HG03103 (cell line): ENCODE data around the gene TATDN2.

ENCODE experiments used
- ATAC-seq: cut with Tn5 transposase; IDR thresholded peaks from one replicate; pipeline ENCODE4 v1.9.1; 2021; ENCODE audit warnings: low read depth; ENCODE audit not compliant: unreplicated experiment

The TATDN2 gene

DNA sequence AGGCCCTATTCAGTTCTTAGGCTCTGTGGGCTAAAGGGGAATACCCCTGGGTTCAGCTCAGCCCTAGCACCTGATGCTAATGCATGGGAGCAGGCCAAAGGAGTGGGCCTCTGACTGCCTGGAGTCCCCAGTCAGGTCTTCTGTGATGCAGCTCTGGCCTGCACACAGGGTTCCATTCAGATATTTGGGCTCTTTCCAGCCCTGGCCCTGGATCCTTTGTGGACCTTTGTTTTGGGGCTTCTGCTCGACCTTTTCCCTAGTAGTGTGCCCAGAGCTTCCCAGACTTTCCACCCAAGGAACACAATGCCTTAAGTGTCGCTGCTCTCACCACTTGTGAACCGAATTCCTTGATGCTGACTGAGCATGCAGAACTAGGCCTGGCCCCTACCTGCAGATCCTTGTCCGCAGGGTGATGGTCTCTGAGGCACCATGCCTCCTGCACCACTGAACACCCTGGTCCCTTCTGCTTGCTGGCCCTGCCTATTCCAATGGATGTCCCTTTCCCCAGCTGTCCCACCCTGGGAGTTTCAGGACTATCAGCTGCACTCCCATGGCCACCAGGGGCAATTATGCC is 67.6 kb downstream of the TATDN2 start:
- no peak for ATAC-seq

DNA sequence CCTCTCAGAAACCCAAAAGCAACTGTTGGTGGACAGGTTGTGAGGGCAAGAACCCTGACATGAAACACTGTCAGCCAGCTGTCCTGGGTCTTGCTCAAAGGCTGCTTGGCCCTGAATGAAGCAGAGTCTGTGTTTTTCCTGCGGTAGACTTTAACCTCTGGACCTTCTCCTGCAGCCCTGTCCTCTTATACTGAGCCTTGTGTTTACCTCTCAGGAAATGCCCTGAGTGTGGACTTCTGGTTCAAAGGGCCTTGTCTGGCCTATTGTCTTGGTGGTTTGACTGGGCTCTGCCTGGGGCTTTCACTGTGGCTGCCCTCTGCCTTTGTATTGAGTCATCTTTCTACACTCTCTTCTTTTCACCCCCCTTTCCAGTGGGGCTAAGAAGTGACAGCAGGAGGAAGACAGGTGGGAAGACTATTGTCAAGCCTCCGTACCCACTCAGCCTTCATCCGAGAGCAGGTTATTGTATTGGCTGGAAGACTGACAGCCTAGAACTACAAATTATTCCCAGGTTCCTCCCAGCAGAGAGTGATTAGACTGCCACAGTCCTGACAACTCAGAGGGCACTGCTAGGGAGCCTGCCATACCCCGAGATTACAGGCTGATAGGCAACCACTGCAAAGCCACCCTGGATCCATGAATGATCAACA is 69.2 kb downstream of the TATDN2 start:
- ATAC-seq: no peak

DNA sequence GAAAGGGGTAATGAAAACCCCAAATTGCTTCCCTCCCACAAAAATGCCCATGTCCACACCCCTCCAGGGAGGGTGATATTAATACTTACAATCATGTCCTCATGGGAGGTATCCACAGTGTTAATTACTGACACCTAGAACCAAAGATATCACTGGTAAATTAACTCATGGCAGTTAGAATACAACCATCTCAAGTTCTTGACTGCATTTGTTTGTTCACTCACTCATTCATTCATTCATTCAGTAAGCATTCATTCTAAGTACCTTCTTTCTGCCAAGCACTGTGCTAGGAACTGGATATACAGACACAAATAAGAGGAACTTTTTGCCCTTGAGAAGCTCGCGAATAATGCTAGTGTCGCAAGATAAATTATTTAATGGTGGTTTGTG is 69.7 kb downstream of the TATDN2 start:
- ATAC-seq: no peak

DNA sequence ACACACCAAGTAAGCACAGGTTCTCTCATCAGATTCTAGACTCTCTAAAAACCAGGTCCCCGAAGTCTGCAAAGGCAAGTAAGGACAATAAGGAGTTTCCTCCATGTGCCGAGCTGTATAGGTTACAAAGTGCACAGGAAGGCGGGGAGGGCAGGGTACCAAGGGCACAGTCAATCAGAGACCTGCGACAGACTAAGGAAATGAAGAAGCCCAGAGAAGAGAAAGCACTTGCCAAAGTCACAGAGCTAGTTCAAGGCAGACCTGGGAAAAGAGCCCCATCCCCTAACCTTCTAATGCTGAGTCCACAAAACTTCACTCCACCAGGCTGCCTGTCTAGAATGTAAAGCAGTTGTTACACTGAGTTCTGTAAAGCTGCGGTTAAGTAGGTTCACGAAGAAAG is 71.0 kb downstream of the TATDN2 start:
- no peak for ATAC-seq

DNA sequence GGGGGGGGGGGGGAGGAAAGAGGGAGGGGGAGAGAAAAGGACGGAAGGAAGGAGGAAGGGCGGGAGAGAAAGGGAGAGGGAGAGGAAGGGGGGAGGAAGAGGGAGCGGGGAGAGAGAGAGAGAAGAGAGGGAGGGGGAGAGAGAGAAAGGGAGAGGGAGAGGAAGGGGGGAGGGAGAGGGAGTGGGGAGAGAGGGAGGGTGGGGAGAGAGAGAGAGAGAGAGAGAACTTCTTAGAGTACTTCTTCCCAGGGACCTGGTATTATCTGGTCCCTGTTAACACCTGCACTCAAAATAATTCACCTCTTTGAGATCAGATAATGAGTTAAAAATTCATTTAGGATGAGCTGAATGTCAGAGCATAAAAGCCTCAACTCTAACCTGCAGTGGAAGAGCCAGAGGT is 71.5 kb downstream of the TATDN2 start:
- ATAC-seq: no peak

DNA sequence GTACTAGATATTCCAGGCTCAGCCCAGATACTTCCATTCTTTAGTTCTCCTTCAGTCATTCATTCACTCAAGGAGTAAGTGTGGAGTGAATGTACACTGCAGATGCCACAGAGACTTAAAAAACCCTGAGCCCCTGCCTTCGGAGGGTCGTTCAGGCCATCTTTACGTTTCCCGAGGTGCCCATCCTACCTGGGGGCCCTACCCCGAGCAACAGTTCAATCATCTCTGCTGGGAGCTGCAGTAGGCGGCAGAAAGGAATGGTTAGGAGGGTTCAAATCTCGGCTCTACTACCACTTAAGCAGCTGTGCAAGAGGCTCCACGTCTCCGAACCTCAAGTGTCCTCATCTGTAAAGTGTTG is 72.0 kb downstream of the TATDN2 start:
- ATAC-seq: no peak

DNA sequence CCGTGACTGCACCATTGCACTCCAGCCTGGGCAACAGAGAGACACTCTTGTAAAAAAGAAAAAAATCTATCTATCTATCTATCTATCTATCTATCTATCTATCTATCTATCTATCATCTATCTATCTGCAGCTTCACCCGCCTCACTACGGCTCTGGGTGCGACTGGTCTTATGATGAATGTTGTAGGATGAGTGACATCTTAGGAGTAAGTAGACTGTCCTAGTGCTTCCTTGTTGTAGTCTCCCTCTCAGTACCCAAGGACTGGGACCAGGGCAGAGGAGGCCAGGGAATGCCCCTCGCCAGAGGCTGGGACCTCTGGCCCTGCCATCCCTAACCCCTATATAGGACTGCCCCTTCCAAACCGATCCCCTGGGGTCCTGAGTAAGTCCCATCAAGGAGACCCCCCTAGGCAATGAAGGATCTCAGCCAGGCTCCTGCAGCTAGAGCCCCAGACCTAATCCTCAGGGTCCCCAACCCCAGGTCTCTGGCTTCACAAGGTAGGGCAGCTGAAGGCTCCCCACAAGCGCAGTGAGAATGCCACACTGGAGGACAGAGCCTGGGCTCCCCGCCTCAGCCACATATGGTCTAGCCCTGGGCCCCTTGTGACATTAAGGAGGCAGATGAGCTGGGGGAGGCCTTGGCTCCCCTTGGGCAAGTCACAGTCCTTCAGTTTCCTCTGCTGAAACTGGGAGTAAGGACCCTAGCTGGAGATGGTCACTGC is 73.5 kb downstream of the TATDN2 start:
- no peak for ATAC-seq

DNA sequence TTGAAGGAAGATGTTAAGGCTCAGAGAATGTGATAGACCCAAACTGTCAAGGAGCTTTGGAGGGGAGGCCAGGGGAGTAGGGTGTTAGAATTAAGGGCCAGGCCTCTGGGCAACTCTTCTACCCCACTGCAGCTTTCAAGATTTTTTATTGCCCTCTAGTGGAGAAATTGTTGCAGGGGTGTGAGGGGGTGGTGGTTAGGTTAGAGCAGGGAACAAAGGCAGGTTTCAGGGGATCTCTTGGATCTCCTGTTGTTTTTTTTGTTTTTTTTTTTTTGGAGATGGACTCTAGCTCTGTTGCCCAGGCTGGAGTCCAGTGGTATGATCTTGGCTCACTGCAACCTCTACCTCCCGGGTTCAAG is 74.1 kb downstream of the TATDN2 start:
- ATAC-seq: no peak

DNA sequence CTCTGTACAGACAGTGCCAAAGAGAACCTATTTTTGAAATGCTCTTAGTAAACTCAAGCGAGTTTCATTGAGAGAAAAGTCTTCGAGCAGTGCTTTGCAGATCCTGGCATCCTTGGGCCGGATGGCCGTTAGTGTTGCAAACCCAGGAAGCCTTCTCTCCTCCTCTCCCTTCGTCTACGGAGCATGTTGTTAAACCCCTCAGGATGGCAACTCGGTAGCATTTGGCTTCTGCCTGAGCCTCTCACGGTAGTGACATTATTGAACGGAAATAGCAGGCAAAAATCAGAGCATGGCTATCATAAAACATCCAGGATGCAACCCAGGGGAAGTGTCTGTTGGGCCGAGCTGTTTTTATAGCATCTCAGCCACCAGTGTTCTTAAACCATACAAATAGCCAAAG is 79.3 kb downstream of the TATDN2 start:
- no peak for ATAC-seq

DNA sequence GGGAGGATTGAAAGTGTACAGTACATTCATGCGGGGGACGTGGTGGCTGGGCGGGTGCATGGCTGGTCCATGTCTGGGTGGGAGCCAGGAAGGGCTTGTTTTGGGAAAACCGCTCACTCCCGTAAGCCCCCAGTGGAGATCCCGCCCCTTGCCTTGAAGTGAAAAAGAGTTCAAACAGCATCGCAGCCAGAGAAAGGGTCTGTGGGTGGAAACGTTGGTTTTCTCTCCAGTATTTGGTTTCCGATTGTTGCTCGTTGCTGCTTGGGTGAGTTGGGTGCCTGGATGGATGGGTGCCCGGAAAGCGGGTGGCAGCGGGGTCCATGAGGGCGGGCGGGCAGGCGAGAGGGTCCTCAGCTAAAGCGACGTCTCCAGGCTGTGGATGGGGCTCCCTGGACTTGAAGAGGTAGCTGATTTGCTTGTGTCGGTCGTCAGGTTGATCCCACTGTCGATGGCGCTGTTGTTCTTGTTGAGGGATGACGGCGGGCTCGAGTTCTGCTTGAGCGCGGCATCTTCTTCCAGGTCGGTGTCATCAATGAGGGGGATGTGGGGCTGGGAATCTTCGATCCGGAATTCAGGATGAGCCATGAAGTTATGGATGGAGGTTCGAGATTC is 80.3 kb downstream of the TATDN2 start:
- no peak for ATAC-seq

DNA sequence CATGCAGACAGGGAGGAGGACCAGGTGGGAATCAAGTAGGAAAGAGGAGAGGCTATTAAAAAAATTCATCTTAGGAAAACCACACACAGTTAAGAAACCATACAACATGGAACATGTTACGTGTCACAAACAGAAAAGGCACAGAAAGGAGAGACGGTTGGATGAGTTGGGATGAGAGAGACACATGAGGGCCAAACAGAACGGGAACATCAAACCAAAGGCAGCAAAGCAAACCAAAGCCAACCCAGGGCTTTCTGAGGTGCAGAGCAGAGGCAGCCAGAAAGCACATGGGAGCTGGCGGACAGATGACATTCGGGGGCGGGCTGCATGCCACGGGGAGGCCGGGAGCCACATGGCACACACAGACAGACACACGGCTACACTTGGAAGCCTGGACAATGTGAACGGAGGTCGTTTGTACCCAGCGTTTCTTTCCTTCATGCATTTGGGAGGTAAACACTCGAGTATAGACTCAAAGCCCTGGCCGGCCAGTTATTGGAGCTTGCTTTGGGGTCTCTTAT is 81.3 kb downstream of the TATDN2 start:
- ATAC-seq: no peak

DNA sequence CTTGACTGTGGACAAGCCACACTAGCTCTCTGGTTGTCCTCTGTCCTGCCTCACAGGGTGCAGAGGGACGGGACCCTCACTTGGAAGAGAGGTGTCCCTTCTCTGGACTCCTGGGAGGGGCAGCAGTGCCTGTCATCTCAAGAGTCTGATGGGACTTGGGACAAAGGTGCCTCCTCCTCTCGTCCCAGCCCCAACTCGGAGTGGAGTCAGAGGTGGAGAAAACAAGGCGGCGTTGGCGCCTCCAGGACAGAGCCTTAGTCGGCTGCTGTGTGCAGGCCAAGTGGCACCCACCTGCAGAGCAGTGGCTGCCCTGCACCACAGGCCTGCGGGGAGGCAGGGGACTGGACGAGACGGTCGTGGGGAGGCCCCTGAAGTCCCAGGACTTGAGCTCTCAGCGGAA is 82.1 kb downstream of the TATDN2 start:
- ATAC-seq: no peak
